ENCODE results near the gene STXBP3.

GRCh38 chr1:108845991-108846390 is 99.5 kb downstream of the STXBP3 start:
- TF ChIP-seq, protein P1, sequence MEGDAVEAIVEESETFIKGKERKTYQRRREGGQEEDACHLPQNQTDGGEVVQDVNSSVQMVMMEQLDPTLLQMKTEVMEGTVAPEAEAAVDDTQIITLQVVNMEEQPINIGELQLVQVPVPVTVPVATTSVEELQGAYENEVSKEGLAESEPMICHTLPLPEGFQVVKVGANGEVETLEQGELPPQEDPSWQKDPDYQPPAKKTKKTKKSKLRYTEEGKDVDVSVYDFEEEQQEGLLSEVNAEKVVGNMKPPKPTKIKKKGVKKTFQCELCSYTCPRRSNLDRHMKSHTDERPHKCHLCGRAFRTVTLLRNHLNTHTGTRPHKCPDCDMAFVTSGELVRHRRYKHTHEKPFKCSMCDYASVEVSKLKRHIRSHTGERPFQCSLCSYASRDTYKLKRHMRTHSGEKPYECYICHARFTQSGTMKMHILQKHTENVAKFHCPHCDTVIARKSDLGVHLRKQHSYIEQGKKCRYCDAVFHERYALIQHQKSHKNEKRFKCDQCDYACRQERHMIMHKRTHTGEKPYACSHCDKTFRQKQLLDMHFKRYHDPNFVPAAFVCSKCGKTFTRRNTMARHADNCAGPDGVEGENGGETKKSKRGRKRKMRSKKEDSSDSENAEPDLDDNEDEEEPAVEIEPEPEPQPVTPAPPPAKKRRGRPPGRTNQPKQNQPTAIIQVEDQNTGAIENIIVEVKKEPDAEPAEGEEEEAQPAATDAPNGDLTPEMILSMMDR (IDR thresholded peaks at IDR 0.05; ENCODE audit: poor library complexity): no peak
- TF ChIP-seq EZH2 (IDR thresholded peaks at IDR 0.05; ENCODE audit: borderline replicate concordance) (no peak), EZH2phosphoT487 (IDR thresholded peaks at IDR 0.05; ENCODE audit: low read depth, severe bottlenecking, unreplicated experiment) (no peak)

All from hepatocyte (in vitro differentiated cells).